Measurements from ENCODE around the gene ARMC9.

The ARMC9 gene

DNA sequence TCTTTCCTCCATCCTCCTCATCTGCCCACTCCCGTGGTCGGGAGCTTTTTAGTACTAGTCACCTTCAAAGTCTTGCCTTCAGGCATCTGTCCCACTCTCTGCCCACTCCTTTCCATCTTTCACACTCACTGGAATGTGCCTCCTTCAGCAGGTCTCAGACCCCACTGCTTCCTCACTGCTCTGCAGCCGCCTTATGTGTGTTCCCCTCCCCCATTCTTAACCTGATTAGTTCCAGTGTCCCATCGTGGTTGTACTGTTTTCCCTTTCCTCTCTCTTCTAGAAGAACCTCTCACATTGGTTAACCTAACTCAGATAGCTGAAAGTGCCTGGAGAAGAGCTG is 3.0 kb downstream of the ARMC9 start:
- no peak for DNase-seq (ENCODE audit: low read depth, low spot score)

GRCh38 chr2:231203087-231203486 is 4.7 kb downstream of the ARMC9 start:
- no peak for DNase-seq (ENCODE audit: low read depth, low spot score)

- no peak for DNase-seq (ENCODE audit: low read depth, low spot score)
These were observed 5.7 kb downstream of the ARMC9 start for GRCh38 chr2:231204146-231204545.

DNA sequence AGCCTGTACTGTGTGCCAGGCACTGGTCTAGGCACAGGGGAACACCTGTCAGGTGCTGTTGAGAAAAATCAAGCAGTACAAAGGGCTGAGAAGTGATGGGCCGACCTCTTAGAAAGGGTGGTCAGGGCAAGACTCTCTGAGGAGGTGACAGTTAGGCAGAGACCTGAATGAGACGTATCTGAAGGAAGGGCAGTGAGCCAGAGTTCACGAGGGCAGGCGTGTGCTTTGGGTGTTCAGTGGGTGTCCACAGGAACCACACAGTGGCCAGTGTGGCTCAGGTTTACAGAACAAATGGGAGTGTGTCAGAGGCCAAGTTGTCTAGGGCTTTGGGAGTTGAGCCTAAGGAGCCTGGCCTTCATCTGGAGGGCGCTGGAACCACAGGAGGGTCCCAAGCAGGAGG is 6.2 kb downstream of the ARMC9 start:
- no peak for DNase-seq (ENCODE audit: low read depth, low spot score)

DNA sequence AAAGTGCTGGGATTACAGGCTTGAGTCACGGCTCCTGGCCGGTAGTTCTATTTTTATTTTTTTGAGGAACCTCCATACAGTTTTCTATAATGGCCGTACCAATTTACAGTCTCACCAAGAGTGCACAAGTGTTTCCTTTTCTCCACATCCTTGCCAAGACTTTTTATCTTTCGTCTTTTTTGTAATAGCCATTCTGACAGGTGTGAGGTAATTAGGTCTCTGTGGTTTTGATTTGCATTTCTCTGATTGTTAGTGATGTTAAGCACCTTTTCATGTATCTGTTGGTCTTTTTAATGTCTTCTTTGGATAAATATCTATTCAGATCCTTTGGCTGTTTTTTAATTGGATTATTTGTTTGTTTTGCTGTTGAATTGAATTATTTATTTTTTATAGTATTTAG is 9.3 kb downstream of the ARMC9 start:
- DNase-seq (ENCODE audit: low read depth, low spot score), result no peak

- no peak for DNase-seq (ENCODE audit: low read depth, low spot score)
These were observed 12.4 kb downstream of the ARMC9 start for GRCh38 chr2:231210782-231211181.

DNA sequence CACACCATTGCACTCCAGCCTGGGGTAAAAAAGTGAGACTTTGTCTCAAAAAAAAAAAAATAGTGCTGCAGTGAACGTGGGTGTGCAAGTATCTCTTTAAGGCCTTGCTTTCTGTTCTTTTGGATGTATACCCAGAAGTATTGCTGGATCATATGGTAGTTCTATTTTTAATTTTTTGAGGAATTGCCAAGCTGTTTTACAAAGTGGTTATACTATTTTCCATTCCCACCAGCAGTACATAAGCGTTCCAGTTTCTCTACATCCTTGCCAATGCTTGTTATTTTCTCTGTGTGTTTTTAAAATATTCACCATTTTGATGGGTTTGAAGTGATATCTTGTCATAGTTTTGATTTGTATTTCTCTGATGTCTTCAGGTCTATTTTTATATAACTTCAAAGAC is 13.1 kb downstream of the ARMC9 start:
- DNase-seq (ENCODE audit: low read depth, low spot score), result no peak

- no peak for DNase-seq (ENCODE audit: low read depth, low spot score)
These were observed 14.0 kb downstream of the ARMC9 start for GRCh38 chr2:231212329-231212845.

GRCh38 chr2:231213931-231214642 is 15.7 kb downstream of the ARMC9 start:
- DNase-seq (ENCODE audit: low read depth, low spot score), result no peak

- DNase-seq (ENCODE audit: low read depth, low spot score), result no peak
These were observed 19.9 kb downstream of the ARMC9 start for GRCh38 chr2:231218366-231218765.

- no peak for DNase-seq (ENCODE audit: low read depth, low spot score)
These were observed 20.9 kb downstream of the ARMC9 start for GRCh38 chr2:231219289-231219688.

GRCh38 chr2:231221761-231222160 is 23.3 kb downstream of the ARMC9 start:
- DNase-seq (ENCODE audit: low read depth, low spot score), result no peak

GRCh38 chr2:231222318-231223000 is 24.0 kb downstream of the ARMC9 start:
- DNase-seq (ENCODE audit: low read depth, low spot score), result no peak

- DNase-seq (ENCODE audit: low read depth, low spot score), result no peak
These were observed 24.6 kb downstream of the ARMC9 start for GRCh38 chr2:231223001-231223375.

- no peak for DNase-seq (ENCODE audit: low read depth, low spot score)
These were observed 25.1 kb downstream of the ARMC9 start for GRCh38 chr2:231223458-231223976.

DNA sequence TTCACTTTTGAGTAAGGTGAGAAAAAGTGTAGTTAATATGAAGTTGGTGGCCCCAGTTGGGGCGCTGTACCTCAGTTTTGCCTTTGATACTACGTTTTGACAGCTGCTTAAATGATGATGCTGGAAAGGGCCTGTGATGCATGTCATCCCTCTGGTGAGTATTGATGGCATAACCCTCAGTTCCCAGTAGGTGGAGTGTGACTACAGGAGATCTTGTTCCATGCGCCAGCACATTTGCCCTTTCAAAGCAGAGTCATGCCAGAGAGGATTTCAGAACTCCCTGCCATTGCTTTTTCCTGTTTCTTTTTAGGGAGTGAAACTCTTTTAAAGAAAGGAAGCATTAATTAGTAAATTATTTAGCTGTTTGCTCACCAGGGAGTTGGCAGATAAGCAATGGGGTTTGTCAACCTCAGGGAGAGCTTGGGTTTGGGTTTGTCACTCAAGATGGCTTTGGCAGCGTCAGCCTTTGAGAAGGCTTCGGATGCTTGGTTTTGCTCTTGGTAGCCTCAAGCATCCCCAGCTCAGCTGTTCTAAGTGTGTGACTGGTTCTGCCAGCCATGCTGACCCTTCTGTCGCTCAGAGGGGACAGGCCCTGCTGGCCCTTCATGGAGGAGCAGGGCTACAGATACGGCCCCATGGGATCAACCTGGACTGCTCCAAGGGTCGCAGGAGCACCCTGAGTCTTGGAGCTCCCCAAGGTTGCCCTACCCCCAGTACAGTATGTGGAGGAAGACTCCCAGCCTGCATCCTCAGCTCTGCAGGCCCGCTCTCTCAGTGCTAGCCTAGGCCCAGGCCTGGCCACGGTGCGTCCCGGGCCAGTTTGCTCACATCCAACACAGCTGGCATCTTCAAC is 29.1 kb downstream of the ARMC9 start:
- peak; percentile 7 for DNase-seq (ENCODE audit: low read depth, low spot score)

DNA sequence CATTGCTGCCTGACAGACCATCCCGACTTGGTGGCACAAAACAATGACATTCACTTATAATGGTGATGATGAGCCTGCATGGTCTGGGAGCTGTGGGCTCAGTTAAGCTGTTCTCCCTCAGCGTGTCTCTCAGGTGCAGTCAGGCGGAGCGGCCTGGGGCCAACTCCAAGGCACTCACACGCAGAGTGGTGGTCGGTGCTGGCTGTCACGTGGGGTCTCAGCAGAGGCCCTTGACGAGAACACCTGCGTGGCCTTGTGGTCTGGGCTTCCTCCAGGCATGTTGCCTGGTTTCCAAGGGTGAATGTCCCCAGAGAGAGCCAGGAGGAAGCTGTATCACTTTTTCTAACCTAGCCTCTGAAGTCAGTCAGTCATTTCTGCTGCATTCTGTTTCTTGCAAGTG is 29.8 kb downstream of the ARMC9 start:
- no peak for DNase-seq (ENCODE audit: low read depth, low spot score)

GRCh38 chr2:231228974-231229529 is 30.6 kb downstream of the ARMC9 start:
- DNase-seq (ENCODE audit: low read depth, low spot score), result no peak

GRCh38 chr2:231235217-231235616 is 36.8 kb downstream of the ARMC9 start:
- no peak for DNase-seq (ENCODE audit: low read depth, low spot score)

GRCh38 chr2:231238689-231239088 is 40.3 kb downstream of the ARMC9 start:
- DNase-seq (ENCODE audit: low read depth, low spot score), result no peak

GRCh38 chr2:231239751-231240150 is 41.3 kb downstream of the ARMC9 start:
- no peak for DNase-seq (ENCODE audit: low read depth, low spot score)

All from activated CD4-positive, CD25-positive, alpha-beta regulatory T cell treated with anti-CD3 and anti-CD28 coated beads, Interleukin-2, amount 50 U/mL, for 16 hours (primary cell).